Endothelial cell of umbilical vein (primary cell): ENCODE measurements around the gene MFSD2A. TPM values are rescaled to one million over a fixed set of nuclear protein-coding genes. Genes with fewer than 3 reads are reported as not detected.

Experiments used
- BruUV-seq: library from RNA; stranded (reverse); fragments of 400-500 nt; replicated peaks from 2 replicates; lab custom pipeline; 2021; lab: Mats Ljungman, UMichigan
- CTCF ChIA-PET: fragments of 300-600, 350-600 bp; sonication (Branson Sonifier 250); formaldehyde crosslinking; loops from one replicate; lab custom pipeline; 2021; ENCODE audit warnings: antibody characterized with exemption, inconsistent platforms; lab: Charles Lee
- POLR2A ChIA-PET: fragments of 300-600, 350-600 bp; sonication (Branson Sonifier 250); formaldehyde crosslinking; loops from one replicate; lab custom pipeline; 2021; ENCODE audit warnings: antibody characterized with exemption, inconsistent platforms; lab: Charles Lee
- DNase-seq: peaks from one replicate; pipeline ENCODE4 v3.0.0-alpha.2; 2011; ENCODE audit warnings: low read depth, low spot score
- FAIRE-seq: peaks from 2 replicates; lab custom pipeline; 2011; peaks lifted over from hg19 to GRCh38; lab: Jason Lieb, UNC
- H2AFZ ChIP-seq: 2 replicates; pipeline ENCODE4 v1.6.0; 2012; ENCODE audit warnings: low read depth, low read length, control low read depth, inconsistent platforms
- H3K27ac ChIP-seq: 2 replicates; pipeline ENCODE4 v1.5.1; 2011; ENCODE audit warnings: low read depth, mild to moderate bottlenecking, control low read depth, low read length, moderate library complexity; ENCODE audit not compliant: insufficient read depth
- H3K27me3 ChIP-seq, 2 experiments: 2 replicates each; pipeline versions ENCODE4 v1.6.0 to v1.6.1; 2011; ENCODE audit warnings: low read length in 2 of 2, mixed read lengths in 1 of 2; ENCODE audit not compliant: control insufficient read depth in 2 of 2, insufficient read depth in 2 of 2
- H3K36me3 ChIP-seq, 2 experiments: 2 replicates in 1 of 2; 3 replicates in 1 of 2; pipeline ENCODE4 v1.5.1; 2011; ENCODE audit warnings: low read length in 2 of 2, mild to moderate bottlenecking in 1 of 2, moderate library complexity in 1 of 2; ENCODE audit not compliant: control insufficient read depth in 2 of 2, insufficient read depth in 2 of 2; ENCODE audit errors: extremely low read depth in 1 of 2
- H3K4me1 ChIP-seq: 3 replicates; pipeline ENCODE4 v1.5.1; 2011; ENCODE audit warnings: mild to moderate bottlenecking, low read length; ENCODE audit not compliant: control insufficient read depth, insufficient read depth; ENCODE audit errors: extremely low read depth
- H3K4me2 ChIP-seq: 2 replicates; pipeline ENCODE4 v1.6.1; 2011; ENCODE audit warnings: low read length, control low read depth, mixed read lengths; ENCODE audit not compliant: insufficient read depth
- H3K4me3 ChIP-seq, 3 experiments: fragments of 200-600 bp in 1 of 3; sonication (generic), shearing (Covaris generic) in 1 of 3; replicated peaks in 1 of 3; 2 replicates each; pipeline ENCODE4 v1.5.1; 2011 to 2016; ENCODE audit warnings: control low read depth in 3 of 3, low read length in 3 of 3, mild to moderate bottlenecking in 2 of 3, inconsistent platforms in 1 of 3, low read depth in 1 of 3, moderate library complexity in 1 of 3; ENCODE audit not compliant: insufficient read depth in 1 of 3
- H3K79me2 ChIP-seq: 2 replicates; pipeline ENCODE4 v1.6.0; 2012; ENCODE audit warnings: low read length, inconsistent platforms; ENCODE audit not compliant: control insufficient read depth, insufficient read depth
- H3K9ac ChIP-seq: replicated peaks from 2 replicates; pipeline ENCODE3; 2011; ENCODE audit warnings: low read length, control low read depth; ENCODE audit not compliant: insufficient read depth; ENCODE audit errors: extremely low read depth
- H3K9me1 ChIP-seq: replicated peaks from 3 replicates; pipeline ENCODE4 v1.6.0; 2011; ENCODE audit warnings: mild to moderate bottlenecking, low read length; ENCODE audit not compliant: control insufficient read depth, insufficient read depth; ENCODE audit errors: extremely low read depth
- H3K9me3 ChIP-seq: replicated peaks from 2 replicates; pipeline ENCODE4 v1.5.1; 2012; ENCODE audit warnings: low read length, inconsistent platforms; ENCODE audit not compliant: control insufficient read depth, insufficient read depth
- H4K20me1 ChIP-seq: replicated peaks from 2 replicates; pipeline ENCODE3; 2011; ENCODE audit warnings: mild to moderate bottlenecking, low read length; ENCODE audit not compliant: control insufficient read depth, insufficient read depth; ENCODE audit errors: extremely low read depth
- EZH2 ChIP-seq: IDR thresholded peaks from 2 replicates; pipeline ENCODE4 v1.6.1; 2012; ENCODE audit warnings: borderline replicate concordance, low read depth, mild to moderate bottlenecking, moderate library complexity, low read length, inconsistent platforms; ENCODE audit not compliant: severe bottlenecking
- FOS ChIP-seq: IDR thresholded peaks from 2 replicates; pipeline ENCODE4 v1.6.1; 2011; ENCODE audit warnings: mild to moderate bottlenecking, low read length, moderate library complexity, borderline replicate concordance; ENCODE audit not compliant: insufficient read depth
- GATA2 ChIP-seq: IDR thresholded peaks from 2 replicates; pipeline ENCODE4 v1.7.0; 2011; ENCODE audit warnings: low read depth, mild to moderate bottlenecking, moderate library complexity, mixed read lengths, low read length; ENCODE audit not compliant: insufficient read length, insufficient read depth
- JUN ChIP-seq: IDR thresholded peaks from 2 replicates; pipeline ENCODE4 v1.6.1; 2011; ENCODE audit warnings: borderline replicate concordance, low read depth; ENCODE audit not compliant: insufficient read length, insufficient read depth
- MYC ChIP-seq: IDR thresholded peaks from one replicate; pipeline ENCODE4 v1.6.1; 2011; ENCODE audit warnings: mild to moderate bottlenecking, low read depth, low read length
- POLR2A ChIP-seq: IDR thresholded peaks from 2 replicates; pipeline ENCODE4 v1.6.1; 2012; ENCODE audit warnings: low read depth, mild to moderate bottlenecking, control low read depth, low read length
- POLR2AphosphoS5 ChIP-seq: IDR thresholded peaks from 2 replicates; pipeline ENCODE4 v1.6.1; 2012; ENCODE audit warnings: low read depth, mild to moderate bottlenecking, control low read depth, low read length, moderate library complexity; ENCODE audit not compliant: insufficient read depth
- dilution Hi-C: fragments of 300-500 bp; cut with MboI; formaldehyde crosslinking; loops from one replicate; pipeline ENCODE4 v1.15.0; 2019; ENCODE audit warnings: low sequenced_read_pairs; ENCODE audit not compliant: extremely low pct_ligation_motif_present
- intact Hi-C: fragments of 100-400 bp; cut with micrococcal nuclease; formaldehyde crosslinking; loops from one replicate; pipeline ENCODE4 v1.10.0; 2022
- polyA plus RNA-seq, 4 experiments: library from polyadenylated mRNA; depleted of rRNA in 3 of 4; stranded (reverse) in 3 of 4; unstranded in 1 of 4; fragments of >200 nt; gene quantifications; 2 replicates each; pipeline versions ENCODE4 v1.2.1 to v1.2.3, GENCODE V29; 2011 to 2012; ENCODE audit warnings: missing spikeins in 1 of 4
- total RNA-seq: library from RNA; stranded (reverse); gene quantifications from 2 replicates; pipeline ENCODE4 v1.2.3, GENCODE V29; 2021
- TF ChIP-seq, protein P1 (sequence below), 2 donors: IDR thresholded peaks; 1 replicate in 1 of 2; 2 replicates in 1 of 2; pipeline ENCODE4 v1.5.1; 2011; ENCODE audit warnings: low read length in 2 of 2, mild to moderate bottlenecking in 2 of 2, moderate library complexity in 2 of 2, control low read depth in 1 of 2, inconsistent platforms in 1 of 2, low read depth in 1 of 2; ENCODE audit not compliant: insufficient read depth in 1 of 2; ENCODE audit errors: extremely low read depth in 1 of 2
- TF ChIP-seq, protein P2 (sequence below): IDR thresholded peaks from 2 replicates; pipeline ENCODE4 v1.6.1; 2011; ENCODE audit not compliant: insufficient read depth, insufficient read length

The MFSD2A gene
- total and polyA plus RNA-seq, 2 donors (not counting 3 experiments of a cell fraction or from before 2014, with no cell fraction given) = 2.7 to 5.5 TPM

DNA sequence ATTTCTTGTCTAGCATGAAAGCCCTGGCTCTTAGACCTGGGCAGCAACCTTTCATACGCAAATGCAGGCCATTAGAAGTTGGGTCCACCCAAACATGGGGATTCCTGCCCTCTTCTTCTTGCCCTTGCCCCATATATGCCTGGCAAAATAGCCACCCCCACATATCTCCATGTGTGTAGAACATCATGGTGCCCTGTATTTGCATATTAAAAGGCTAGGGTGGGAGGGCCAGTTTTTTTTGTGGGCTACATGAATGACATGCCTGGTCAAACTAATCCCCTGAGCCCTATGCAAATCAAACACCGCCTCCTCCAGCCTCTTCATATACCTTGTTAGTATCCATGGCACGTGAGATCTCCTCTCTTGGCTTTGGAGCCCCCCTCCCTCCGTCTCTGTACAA, 24.7 kb downstream of the MFSD2A start:
- Histone ChIP-seq H3K36me3 (no peaks in the 10 kb centered on the region), H3K4me2 (no peak overlapping the region), H3K27me3 (no peaks in the 10 kb centered on the region), H3K4me1 (no peaks in the 10 kb centered on the region), H3K27ac (no peak overlapping the region), H2AFZ (no peak overlapping the region), H4K20me1 (no peaks in the 10 kb centered on the region), H3K9me1 (no peaks in the 10 kb centered on the region), H3K9me3 (no peaks in the 10 kb centered on the region), H3K9ac (no peak overlapping the region), H3K4me3 (no peak overlapping the region), H3K79me2 (no peaks in the 10 kb centered on the region)
- intact Hi-C loops (no loop called here), dilution Hi-C loops (no loop called here)
- no peak for FAIRE-seq
- no peak for TF ChIP-seq MYC
- TF ChIP-seq JUN = no peak
- TF ChIP-seq FOS = no peak
- no peak for TF ChIP-seq POLR2A
- TF ChIP-seq GATA2 = no peak
- TF ChIP-seq POLR2AphosphoS5 = no peak
- TF ChIP-seq, protein P1, sequence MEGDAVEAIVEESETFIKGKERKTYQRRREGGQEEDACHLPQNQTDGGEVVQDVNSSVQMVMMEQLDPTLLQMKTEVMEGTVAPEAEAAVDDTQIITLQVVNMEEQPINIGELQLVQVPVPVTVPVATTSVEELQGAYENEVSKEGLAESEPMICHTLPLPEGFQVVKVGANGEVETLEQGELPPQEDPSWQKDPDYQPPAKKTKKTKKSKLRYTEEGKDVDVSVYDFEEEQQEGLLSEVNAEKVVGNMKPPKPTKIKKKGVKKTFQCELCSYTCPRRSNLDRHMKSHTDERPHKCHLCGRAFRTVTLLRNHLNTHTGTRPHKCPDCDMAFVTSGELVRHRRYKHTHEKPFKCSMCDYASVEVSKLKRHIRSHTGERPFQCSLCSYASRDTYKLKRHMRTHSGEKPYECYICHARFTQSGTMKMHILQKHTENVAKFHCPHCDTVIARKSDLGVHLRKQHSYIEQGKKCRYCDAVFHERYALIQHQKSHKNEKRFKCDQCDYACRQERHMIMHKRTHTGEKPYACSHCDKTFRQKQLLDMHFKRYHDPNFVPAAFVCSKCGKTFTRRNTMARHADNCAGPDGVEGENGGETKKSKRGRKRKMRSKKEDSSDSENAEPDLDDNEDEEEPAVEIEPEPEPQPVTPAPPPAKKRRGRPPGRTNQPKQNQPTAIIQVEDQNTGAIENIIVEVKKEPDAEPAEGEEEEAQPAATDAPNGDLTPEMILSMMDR (IDR thresholded peaks at IDR 0.05; ENCODE audit: extremely low read depth in 1 of 2, insufficient read depth in 1 of 2, low read depth in 1 of 2, low read length in 2 of 2) = no peak
- TF ChIP-seq, protein P2, sequence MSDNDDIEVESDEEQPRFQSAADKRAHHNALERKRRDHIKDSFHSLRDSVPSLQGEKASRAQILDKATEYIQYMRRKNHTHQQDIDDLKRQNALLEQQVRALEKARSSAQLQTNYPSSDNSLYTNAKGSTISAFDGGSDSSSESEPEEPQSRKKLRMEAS = no peak
- no peak for TF ChIP-seq EZH2
- ChIA-PET CTCF (no interaction called here), POLR2A (no interaction called here)
- no peak for DNase-seq
- no TSS peak for BruUV-seq
